HG03159 (cell line): ENCODE results near the gene SLC7A6OS.
"Not testable (repeated sequence)": the region's sequence is repeated elsewhere in the genome, so short reads cannot be mapped to it uniquely, and the experiment has no call there.

Experiments used
- ATAC-seq: cut with Tn5 transposase; IDR thresholded peaks from one replicate; pipeline ENCODE4 v1.9.1; 2021; ENCODE audit warnings: mild to moderate bottlenecking, moderate library complexity; ENCODE audit not compliant: unreplicated experiment

The SLC7A6OS gene

DNA sequence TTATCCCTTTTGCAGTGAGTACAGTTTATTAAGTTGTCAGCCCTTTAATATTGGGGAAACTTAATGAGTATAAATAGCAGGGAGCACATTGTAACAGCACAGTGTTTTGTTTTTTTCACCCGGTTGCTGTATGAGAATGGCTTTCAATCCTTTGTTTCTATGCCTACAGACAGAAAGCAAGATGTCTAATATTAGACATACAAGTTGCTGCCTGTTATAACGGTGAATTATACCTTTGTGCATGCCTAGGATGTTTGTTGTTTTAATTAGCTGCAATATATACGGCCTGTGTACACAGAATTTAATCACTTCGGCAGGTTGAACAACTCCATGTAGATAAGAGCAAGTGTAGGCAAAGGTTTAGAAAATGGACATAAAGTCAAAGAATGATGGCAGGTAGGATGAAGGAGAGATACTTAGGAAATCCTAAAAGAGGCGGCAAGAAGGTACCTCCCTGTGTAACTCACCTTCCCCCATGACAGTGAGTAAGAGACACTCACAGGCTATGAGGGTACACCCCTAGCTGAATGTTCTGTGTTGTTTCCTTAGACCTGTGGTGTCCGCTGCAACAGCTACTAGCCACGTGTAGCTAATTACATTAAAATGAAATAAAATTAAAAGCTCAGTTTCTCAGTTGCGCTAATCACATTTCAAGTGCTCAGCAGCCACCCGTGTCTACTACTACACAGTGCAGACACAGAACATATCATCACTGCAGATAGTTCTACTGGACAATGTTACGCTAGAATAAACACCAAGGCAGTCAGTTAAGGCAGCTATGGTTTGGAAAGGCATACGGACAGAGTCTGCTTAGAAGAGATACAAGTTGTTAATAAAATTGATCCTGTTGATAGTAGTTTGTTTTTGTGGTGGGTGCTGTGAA, 10.9 kb downstream of the SLC7A6OS start:
- ATAC-seq: no peak

- no peak for ATAC-seq
These were observed 11.7 kb downstream of the SLC7A6OS start for GRCh38 chr16:68298907-68299561.

DNA sequence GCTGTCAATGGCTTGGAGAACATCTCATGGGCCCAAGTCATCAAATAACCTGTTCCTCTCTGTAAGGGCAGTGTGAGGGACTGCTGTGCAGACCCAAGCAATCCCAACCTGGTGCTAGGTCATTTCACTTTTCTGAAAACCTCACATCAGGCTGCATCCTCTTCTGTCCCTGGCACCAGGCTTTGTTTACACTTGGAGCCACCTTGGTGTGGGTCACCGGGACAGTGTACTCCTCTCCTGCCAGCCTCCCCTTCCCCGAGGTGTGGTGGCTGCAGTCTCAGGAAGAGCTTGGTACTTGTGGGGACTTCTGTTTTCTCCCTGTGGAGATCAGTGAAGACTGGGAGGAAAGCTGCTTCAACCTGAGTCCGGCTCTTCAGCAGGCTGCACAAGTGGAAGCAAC, 12.4 kb downstream of the SLC7A6OS start:
- ATAC-seq: no peak

GRCh38 chr16:68297908-68298307, 12.8 kb downstream of the SLC7A6OS start:
- ATAC-seq: no peak

DNA sequence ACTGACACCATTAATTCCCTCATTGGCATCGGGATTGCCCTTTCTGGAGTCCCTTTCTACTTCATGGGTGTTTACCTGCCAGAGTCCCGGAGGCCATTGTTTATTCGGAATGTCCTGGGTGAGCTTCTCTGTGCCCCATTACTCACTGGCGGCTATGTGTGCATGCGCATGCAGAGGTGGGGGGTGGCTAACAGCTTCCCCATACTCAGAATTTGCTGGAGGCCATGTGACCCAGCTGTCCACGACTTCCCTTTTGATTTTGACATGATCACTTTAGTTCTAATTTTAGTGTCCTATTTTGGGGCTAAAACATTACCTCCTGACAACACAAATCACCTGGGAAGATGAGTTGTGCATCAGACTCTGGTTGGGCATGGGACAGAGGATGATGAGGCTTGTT, 14.1 kb downstream of the SLC7A6OS start:
- ATAC-seq: no peak

- ATAC-seq: no peak
These were observed 14.5 kb downstream of the SLC7A6OS start for GRCh38 chr16:68296291-68296690.

GRCh38 chr16:68292425-68292824, 18.3 kb downstream of the SLC7A6OS start:
- ATAC-seq: no peak

DNA sequence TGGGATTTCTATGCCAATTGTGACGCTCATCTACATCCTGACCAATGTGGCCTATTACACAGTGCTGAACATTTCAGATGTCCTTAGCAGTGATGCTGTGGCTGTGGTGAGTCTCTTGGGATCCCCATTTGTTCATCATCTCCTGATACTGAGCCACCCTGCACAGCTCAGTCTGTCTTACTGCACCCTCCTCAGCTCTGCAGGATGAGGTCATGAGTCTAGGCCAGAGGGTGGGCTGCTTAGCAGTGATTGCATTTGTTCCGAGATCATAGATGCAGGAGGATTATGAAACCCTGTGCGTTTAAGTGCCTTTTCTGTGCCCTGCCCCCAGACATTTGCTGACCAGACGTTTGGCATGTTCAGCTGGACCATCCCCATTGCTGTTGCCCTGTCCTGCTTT, 19.5 kb downstream of the SLC7A6OS start:
- ATAC-seq: no peak

- no peak for ATAC-seq
These were observed 20.3 kb downstream of the SLC7A6OS start for GRCh38 chr16:68290450-68290849.

DNA sequence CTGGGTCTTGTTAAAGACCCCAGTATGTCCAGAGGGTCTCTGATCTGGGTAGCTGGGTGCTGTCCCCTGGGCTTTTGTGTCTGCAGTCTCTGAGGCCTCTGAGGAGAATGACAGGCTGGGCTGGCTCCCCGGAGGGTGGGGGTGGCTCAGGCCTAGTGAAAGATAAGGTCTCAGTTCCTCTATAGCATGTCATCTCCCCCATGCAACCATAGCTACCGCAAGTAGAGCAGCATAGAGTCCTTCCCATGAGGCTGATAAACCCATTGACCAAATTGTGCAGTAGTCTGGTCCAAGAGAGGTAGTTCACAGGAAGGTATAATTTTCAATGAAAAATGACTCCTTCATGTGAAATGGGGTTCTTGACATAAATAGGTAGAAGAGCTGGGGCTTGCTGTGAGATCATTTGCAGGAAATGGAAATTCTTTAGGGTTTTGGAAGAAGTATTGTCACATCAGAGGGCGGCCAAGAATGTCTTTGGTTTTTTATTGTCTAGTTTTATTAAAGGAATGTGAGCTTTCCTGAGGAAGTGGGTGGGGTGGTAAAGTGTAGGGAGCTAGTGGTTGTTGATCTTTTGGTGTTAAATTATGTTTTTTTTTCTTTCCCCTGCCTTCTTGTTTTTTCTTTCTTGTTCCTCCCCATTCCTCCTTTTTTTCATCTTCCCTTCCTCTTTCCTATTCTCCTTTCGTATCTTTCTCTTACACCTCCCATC, 21.0 kb downstream of the SLC7A6OS start:
- peak; percentile 87 for ATAC-seq

DNA sequence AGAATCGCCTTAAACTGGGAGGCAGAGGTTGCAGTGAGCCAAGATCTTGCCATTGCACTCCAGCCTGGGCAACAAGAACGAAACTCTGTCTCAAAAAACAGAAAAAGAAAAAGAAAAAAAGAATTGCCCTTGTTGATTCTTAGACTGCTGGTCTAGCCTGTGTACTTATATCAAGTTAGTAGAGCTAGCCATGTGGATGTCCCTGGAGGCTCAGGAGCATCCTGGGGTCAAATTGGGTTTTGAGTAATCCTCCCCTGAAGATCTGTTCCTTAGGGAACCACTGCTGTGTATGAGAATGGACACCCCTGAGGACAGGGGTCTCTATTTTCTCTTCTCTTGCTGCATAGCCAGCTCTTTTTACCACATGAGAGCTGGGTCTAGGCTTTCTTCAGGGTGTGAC, 21.5 kb downstream of the SLC7A6OS start:
- peak; percentile 1 for ATAC-seq

DNA sequence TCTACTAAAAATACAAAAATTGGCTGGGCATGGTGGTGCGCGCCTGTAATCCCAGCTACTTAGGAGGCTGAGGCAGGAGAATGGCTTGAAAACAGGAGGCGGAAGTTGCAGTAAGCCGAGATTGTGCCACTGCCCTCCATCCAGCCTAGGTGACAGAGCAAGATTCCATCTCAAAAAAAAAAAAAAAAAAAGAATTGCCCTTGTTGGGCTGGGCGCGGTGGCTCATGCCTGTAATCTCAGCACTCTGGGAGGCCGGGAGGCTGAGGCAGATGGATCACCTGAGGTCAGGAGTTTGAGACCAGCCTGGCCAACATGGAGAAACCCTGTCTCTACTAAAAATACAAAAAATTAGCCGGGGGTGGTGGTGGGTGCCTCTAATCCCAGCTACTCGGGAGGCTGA, 21.9 kb downstream of the SLC7A6OS start:
- ATAC-seq: not testable (repeated sequence)

DNA sequence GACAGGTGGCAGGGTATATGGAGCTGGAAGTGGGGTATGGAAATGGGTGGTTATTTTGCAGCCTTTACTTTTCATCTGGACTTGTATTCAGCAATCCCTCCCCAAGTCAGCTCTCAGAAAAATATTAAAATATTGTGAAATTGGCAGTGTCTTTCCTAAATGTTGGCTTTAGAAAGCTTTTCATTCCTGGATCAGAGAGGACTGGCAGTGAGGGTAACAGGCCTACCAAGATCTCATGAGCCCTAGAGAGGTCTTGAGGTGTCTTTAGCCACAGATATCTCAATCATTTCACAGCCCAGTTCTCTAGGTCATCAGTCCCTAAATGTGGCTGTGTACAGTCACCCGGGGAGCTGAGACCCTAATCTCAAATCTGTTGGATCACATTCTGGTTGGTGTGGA, 22.5 kb downstream of the SLC7A6OS start:
- no peak for ATAC-seq

DNA sequence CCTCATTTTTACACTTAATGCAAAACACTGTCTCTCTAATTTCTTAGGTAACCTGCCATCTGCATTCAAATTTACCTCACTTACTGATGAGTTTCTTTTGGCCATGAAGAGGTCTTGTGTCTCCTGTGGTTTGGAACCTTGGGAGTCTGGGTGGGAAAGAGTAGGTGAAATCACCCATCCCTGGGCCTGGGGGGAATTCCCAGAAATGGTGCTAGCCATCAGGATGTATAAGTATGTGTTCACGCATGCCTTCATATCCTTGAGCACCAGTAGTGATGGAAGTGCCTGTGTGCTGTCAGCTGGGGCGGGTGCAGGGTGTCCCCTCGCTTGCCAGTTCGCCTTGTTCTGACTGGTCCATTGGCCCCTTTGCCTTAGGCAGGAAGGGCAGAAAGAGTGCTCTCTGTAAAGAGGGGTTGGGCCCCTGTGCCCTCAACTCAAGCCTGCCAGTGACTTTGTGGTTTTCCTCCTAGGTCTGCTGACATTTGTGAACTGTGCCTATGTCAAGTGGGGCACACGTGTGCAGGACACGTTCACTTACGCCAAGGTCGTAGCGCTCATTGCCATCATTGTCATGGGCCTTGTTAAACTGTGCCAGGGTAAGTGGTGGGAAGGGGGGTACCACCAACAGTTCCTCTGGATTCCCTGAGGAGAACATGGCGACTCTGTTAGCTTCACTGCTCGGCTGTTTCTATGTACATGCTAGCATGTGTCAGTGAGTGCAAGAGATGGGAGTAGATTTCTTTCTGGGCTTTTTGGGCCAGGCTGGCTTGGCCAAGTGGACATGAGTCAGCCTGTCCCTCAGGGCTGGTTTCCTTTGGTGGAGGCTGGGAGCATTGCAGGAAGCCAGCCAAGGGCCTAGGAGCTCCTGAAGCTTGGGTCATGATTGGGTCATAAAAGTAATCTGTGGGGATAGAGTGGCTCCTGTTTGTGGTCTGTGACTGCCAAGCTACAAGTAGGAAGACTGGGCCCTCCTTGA, 23.2 kb downstream of the SLC7A6OS start:
- ATAC-seq: no peak

GRCh38 chr16:68286153-68287074, 24.3 kb downstream of the SLC7A6OS start:
- ATAC-seq: no peak

DNA sequence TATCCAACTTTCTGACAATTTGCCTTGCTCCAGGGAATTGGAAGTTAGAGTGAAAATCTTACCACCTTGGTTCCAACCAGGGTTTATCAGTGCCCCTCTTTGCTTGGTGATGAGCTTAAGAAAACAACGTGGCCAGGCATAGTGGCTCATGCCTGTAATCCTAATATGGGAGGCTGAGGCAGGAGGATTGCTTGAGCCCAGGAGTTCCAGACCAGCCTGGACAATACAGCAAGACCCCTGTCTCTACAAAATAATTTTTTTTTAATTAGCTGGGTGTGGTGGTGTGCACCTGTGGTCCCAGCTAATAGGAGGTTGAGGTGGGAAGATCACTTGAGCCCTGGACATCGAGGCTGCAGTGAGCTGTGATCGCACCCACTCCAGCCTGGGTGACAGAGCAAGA, 25.1 kb downstream of the SLC7A6OS start:
- no peak for ATAC-seq

GRCh38 chr16:68284847-68285246, 25.9 kb downstream of the SLC7A6OS start:
- peak; percentile 56 for ATAC-seq

DNA sequence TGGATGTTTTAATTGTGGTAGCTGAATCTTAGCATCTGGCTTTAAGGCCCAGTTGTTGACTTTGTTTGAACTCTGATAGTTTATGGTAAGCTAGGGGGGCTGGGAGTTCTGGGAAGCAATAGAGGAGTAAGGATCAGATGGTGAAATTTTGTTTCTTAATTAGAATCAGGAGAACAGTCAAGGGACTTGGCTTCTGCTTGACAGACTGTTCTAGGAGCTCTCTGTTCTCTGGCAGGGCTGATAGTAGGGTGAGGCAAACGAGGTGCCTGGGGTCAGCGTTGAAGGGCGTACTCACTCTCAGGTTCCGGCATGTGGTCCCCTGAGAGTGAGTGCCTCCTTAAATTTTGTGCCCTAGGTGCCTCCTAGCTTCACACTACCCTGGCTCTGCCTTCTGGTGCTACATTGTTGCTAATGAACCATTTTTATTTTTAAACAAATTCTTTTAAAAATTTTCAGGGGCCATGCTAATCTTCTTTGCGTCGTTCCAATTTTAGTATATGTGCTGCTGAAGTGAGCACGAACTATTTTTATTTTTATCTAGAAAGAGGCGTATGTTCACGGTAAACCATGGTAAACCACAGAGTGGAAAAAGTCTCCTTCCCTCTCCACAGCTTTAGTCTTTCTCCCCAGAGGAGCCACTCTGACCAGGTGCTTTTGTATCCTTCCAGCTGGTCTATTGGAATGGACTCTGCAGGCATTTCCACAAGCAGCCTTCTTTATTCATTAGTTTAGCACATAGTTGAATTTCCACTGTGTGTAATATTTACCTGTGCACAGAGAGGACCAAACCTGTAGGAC, 26.7 kb downstream of the SLC7A6OS start:
- ATAC-seq: no peak

DNA sequence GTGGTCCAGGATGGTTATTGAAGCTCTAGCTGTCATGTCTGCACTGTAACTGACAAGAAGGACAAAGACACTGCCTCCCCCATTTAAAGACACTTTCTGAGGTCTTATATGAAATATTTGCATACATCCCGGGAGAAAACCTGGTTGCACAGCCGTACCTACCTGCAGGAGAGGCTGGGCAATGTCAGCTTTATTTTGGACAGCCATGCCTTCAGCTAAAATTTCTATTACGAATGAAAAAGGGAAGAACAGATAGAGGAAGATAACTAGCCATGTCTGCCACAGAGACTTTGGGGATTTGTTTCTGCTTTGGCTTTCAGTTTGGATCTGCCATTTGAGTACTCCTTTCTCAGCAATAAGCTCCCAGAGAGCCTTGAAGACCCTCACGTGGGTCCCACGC, 27.4 kb downstream of the SLC7A6OS start:
- no peak for ATAC-seq
